ENCODE measurements around the gene TAF4B. TPM values are rescaled to one million over a fixed set of nuclear protein-coding genes. Genes with fewer than 3 reads are reported as not detected.
A peak's percentile ranks its signal among the peaks of the same experiment; 100 is the strongest.

The TAF4B gene
- total RNA-seq, 4 donors from 2014 or later: 3.7 to 11.9 (median 7.1) TPM

DNA sequence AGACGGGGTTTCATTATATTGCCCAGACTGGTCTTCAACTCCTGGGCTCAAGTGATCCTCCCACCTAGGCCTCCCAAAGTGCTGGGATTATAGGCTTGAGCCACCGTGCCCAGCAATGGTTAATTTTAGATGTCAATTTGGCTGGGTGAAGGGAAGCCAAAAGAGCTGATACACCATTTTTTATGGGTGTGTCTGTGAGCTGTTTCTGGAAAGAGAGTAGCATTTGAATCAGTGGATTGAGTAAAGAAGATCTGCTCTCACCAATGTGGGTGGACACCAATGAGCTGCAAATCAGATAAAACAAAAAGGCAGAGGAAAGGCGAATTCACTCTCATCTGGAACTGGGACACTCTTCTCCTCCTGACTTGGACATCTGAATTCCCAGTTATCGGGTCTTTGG lies 16.1 kb upstream of the TAF4B start:
- Histone ChIP-seq H3K9me3 (no peaks in the 10 kb centered on the region), H3K27me3 (no peaks in the 10 kb centered on the region), H3K4me3 (no peak overlapping the region), H3K4me1 (no peaks in the 10 kb centered on the region), H3K36me3 (no peaks in the 10 kb centered on the region), H3K27ac (no peak overlapping the region)
- TF ChIP-seq EP300 (IDR thresholded peaks at IDR 0.05; ENCODE audit: low read depth) (no peak), POLR2AphosphoS5 (IDR thresholded peaks at IDR 0.05) (no peak)
- WGBS, 2 donors (ENCODE audit: low coverage in 1 of 2): 91 to 100% methylated on average over 1 to 4 of the region's 4 CpGs
- intact Hi-C loops (cut with DNase I; ENCODE audit: low total_unique reads): no loop called here
- no peak for DNase-seq
- in situ Hi-C loops (cut with MboI; ENCODE audit: low pct_ligation_motif_present in 1 of 4, low pct_unique_long_range_greater_than_20kb in 1 of 4, low sequenced_read_pairs in 3 of 4): no loop called here

DNA sequence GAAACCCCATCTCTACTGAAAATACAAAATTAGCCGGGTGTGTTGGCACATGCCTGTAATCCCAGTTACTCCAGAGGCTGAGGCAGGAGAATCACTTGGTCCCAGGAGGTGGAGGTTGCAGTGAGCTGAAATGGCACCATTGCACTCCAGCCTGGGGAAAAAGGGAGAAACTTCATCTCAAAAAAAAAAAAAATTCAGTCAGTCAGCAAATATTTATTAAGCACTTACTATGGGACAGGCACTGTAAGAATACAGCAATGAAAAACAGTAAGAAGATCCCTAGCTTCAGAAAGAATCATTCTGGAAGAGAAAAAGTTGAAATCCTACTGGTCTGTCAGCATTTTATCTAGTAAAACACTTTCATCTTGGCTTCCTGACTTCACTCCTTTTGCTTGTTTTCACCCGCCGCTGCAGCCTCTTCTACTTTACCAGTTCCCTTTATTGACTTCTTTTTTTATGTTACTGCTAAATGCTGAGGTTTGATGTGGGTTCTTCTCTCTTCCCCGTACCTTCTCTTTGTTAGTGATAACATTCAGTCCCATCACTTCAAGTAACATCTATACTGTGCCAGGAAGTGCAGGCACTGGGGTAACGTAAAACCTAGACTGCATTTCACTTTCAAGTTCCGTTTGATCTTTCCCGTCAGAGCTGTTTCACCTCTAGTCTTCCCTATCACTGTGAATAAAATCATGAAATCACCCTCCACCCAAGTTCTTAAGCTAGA lies 10.8 kb upstream of the TAF4B start:
- H3K27ac ChIP-seq: no peak overlapping the region
- in situ Hi-C loops (cut with MboI; ENCODE audit: low pct_ligation_motif_present in 1 of 4, low pct_unique_long_range_greater_than_20kb in 1 of 4, low sequenced_read_pairs in 3 of 4): no loop called here
- WGBS, 2 donors (ENCODE audit: low coverage in 1 of 2): 44 to 45% methylated on average over 6 to 7 of the region's 7 CpGs
- TF ChIP-seq, protein P1, sequence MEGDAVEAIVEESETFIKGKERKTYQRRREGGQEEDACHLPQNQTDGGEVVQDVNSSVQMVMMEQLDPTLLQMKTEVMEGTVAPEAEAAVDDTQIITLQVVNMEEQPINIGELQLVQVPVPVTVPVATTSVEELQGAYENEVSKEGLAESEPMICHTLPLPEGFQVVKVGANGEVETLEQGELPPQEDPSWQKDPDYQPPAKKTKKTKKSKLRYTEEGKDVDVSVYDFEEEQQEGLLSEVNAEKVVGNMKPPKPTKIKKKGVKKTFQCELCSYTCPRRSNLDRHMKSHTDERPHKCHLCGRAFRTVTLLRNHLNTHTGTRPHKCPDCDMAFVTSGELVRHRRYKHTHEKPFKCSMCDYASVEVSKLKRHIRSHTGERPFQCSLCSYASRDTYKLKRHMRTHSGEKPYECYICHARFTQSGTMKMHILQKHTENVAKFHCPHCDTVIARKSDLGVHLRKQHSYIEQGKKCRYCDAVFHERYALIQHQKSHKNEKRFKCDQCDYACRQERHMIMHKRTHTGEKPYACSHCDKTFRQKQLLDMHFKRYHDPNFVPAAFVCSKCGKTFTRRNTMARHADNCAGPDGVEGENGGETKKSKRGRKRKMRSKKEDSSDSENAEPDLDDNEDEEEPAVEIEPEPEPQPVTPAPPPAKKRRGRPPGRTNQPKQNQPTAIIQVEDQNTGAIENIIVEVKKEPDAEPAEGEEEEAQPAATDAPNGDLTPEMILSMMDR (IDR thresholded peaks at IDR 0.05): no peak
- TF ChIP-seq EP300 (IDR thresholded peaks at IDR 0.05; ENCODE audit: low read depth) (no peak), POLR2A (IDR thresholded peaks at IDR 0.05) (no peak), POLR2AphosphoS5 (IDR thresholded peaks at IDR 0.05) (no peak)
- intact Hi-C loops (cut with DNase I; ENCODE audit: low total_unique reads): no loop called here
- DNase-seq: no peak
- H3K27me3 ChIP-seq: no peaks in the 10 kb centered on the region
- no peak overlapping the region for H3K4me3 ChIP-seq
- no peaks in the 10 kb centered on the region for H3K36me3 ChIP-seq
- no peaks in the 10 kb centered on the region for H3K9me3 ChIP-seq
- no peaks in the 10 kb centered on the region for H3K4me1 ChIP-seq

DNA sequence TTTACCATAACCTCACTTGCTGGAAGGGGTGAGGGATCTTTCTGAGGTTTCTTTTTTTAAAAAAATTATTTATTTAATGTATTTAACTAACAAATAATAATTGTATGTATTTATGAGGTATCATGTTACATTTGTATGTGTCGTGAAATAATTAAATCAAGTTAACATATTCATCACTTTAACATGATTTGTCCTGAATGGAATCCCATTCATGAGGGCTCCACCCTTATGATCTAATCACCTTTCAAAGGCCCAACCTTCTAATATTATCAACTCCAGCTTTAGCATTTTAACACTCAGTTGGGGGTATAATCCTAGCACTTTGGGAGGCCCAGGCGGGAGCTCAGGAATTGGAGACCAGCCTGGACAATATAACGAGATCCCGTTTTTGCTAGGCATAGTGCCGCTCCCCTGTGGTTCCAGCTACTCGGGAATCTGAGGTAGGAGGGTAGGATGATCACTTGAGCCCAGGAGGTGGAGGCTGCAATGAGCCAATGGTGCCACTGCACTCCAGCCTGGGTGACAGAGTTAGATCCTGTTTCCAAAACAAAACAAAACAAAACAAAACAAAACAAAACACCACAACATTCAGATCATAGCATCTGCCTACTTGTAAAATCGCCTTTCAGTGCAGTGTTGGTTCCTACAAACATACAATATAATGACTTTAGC lies 1.1 kb upstream of the TAF4B start:
- 85 to 86% methylated on average over 2 to 7 of the region's 7 CpGs for WGBS, 2 donors (ENCODE audit: low coverage in 1 of 2)
- H3K9me3 ChIP-seq: no peaks in the 10 kb centered on the region
- peaks cover 0 to 26% (median 8%) of the 10 kb centered on the region in 4 donors for H3K4me1 ChIP-seq
- in situ Hi-C loops (cut with MboI; ENCODE audit: low pct_ligation_motif_present in 1 of 4, low pct_unique_long_range_greater_than_20kb in 1 of 4, low sequenced_read_pairs in 3 of 4) (loop anchor here in 1 of 4 donors (25.0 kb wide), 1 partner anchor 213 kb away; no protein-coding TSS in a partner anchor), intact Hi-C loops (cut with DNase I; ENCODE audit: low total_unique reads) (no loop called here)
- no peaks in the 10 kb centered on the region for H3K27me3 ChIP-seq
- H3K4me3 ChIP-seq: no peak overlapping the region
- DNase-seq: no peak
- TF ChIP-seq EP300 (IDR thresholded peaks at IDR 0.05; ENCODE audit: low read depth): no peak
- TF ChIP-seq, protein P1 (IDR thresholded peaks at IDR 0.05): no peak
- TF ChIP-seq POLR2AphosphoS5 (IDR thresholded peaks at IDR 0.05): no peak
- TF ChIP-seq POLR2A (IDR thresholded peaks at IDR 0.05): no peak
- H3K27ac ChIP-seq: no peak overlapping the region
- no peaks in the 10 kb centered on the region for H3K36me3 ChIP-seq

DNA sequence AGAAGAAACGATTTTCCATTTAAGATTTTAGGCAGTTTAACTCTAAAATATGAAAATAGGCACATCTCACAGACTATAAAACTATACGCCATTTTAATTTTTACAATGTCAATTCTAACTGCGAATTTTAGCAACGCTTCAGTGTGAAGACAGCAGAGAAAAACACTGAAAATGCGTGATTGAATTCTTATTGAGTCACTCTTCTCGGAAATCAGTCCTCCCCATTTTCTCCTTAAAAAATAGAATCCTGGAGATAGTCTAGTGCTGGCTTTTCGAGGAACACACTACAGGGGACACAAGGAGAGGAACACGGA lies 373 bp upstream of the TAF4B start:
- H3K9me3 ChIP-seq: no peaks in the 10 kb centered on the region
- peaks cover 0 to 26% (median 8%) of the 10 kb centered on the region in 4 donors for H3K4me1 ChIP-seq
- DNase-seq: no peak
- WGBS, 2 donors (ENCODE audit: low coverage in 1 of 2): 2 to 6% methylated on average over 5 to 8 of the region's 8 CpGs
- TF ChIP-seq EP300 (IDR thresholded peaks at IDR 0.05; ENCODE audit: low read depth): no peak
- no peak for TF ChIP-seq POLR2A (IDR thresholded peaks at IDR 0.05)
- no peak for TF ChIP-seq POLR2AphosphoS5 (IDR thresholded peaks at IDR 0.05)
- TF ChIP-seq, protein P1 (IDR thresholded peaks at IDR 0.05): no peak
- peak overlapping the region in 3 of 4 donors; percentile 67 to 81 (median 73) for H3K4me3 ChIP-seq
- intact Hi-C loops (cut with DNase I; ENCODE audit: low total_unique reads): no loop called here
- H3K27ac ChIP-seq: peak overlapping the region; percentile 77 to 88 (median 79)
- in situ Hi-C loops (cut with MboI; ENCODE audit: low pct_ligation_motif_present in 1 of 4, low pct_unique_long_range_greater_than_20kb in 1 of 4, low sequenced_read_pairs in 3 of 4): loop anchor here in 1 of 4 donors (25.0 kb wide), 1 partner anchor 214 kb away; no protein-coding TSS in a partner anchor
- no peaks in the 10 kb centered on the region for H3K36me3 ChIP-seq
- H3K27me3 ChIP-seq: no peaks in the 10 kb centered on the region

Measured in transverse colon (tissue), 4 donors.